Right lobe of liver (tissue), 6 donors: ENCODE measurements around the gene COG7. TPM values are rescaled to one million over a fixed set of nuclear protein-coding genes. Genes with fewer than 3 reads are reported as not detected.
"Not testable (repeated sequence)": the region's sequence is repeated elsewhere in the genome, so short reads cannot be mapped to it uniquely, and the experiment has no call there.

ENCODE experiments used
- ATAC-seq, 4 donors: fragments of 200-7000 bp; cut with Tn5 transposase; one replicate each; pipeline ENCODE4 v1.9.1; 2020; ENCODE audit warnings: mild to moderate bottlenecking in 4 of 4, moderate library complexity in 4 of 4
- DNase-seq, 3 donors: peaks; one replicate each; pipeline ENCODE4 v3.0.0-alpha.2; 2020
- H3K27ac ChIP-seq, 3 donors: fragments of 200-600 bp; one replicate each; pipeline ENCODE4 v1.8.0; 2022
- H3K27me3 ChIP-seq, 2 donors: fragments of 200-600 bp; one replicate each; pipeline ENCODE4 v1.8.0; 2022
- H3K36me3 ChIP-seq, 4 donors: fragments of 200-600 bp; sonication (generic) in 1 of 4; one replicate each; pipeline versions ENCODE4 v1.5.1 to v1.8.0; 2017 to 2022; ENCODE audit warnings: control low read depth in 1 of 4
- H3K4me1 ChIP-seq, 4 donors: fragments of 200-600 bp; sonication (generic) in 1 of 4; one replicate each; pipeline versions ENCODE4 v1.5.1 to v1.8.0; 2017 to 2022; ENCODE audit warnings: control low read depth in 1 of 4
- H3K4me3 ChIP-seq, 3 donors: fragments of 200-600 bp; one replicate each; pipeline ENCODE4 v1.8.0; 2022
- H3K9me3 ChIP-seq, 4 donors: fragments of 200-600 bp; sonication (generic) in 1 of 4; one replicate each; pipeline versions ENCODE4 v1.5.1 to v1.8.0; 2017 to 2022; ENCODE audit warnings: control low read depth in 1 of 4
- CTCF ChIP-seq, 4 donors: fragments of 200-600 bp in 3 of 4; fragments of 450-650 bp in 1 of 4; IDR thresholded peaks; one replicate each; pipeline versions ENCODE4 v1.5.1 to v1.8.0; 2016 to 2022; ENCODE audit warnings: antibody characterized with exemption in 4 of 4, mild to moderate bottlenecking in 2 of 4
- POLR2A ChIP-seq: fragments of 450-650 bp; IDR thresholded peaks from one replicate; pipeline ENCODE4 v1.6.1; 2017; ENCODE audit warnings: antibody characterized with exemption, mild to moderate bottlenecking
- WGBS: methylation state at CpG from one replicate; pipeline ENCODE4 v1.1.6; 2018; ENCODE audit warnings: low coverage, low lambda C conversion rate; ENCODE audit not compliant: insufficient coverage; ENCODE audit errors: missing lambda C conversion rate; 5-methylcytosine and 5-hydroxymethylcytosine counted together
- intact Hi-C, 2 donors: fragments of 100-400 bp; cut with DNase I; formaldehyde crosslinking; loops; one replicate each; pipeline versions ENCODE4 v1.11.2 to v1.14.1; 2022
- total RNA-seq, 6 experiments: library from RNA; depleted of rRNA in 2 of 6; stranded (reverse); fragments of >200 nt in 2 of 6; fragmentation: NEBNext Ultra II Directional in 3 of 6; extraction: Animal tissue kit (Norgen Biotek cat#: 25700) in 3 of 6; gene quantifications; one replicate each; pipeline versions ENCODE4 v1.1.0 to v1.2.4, GENCODE V29; 2016 to 2023
- donor health status: DM: no; HTN: yes; CAD: no.
- donor health status: DM: no; HTN: no; CAD: no.
- donor health status: DM: no; HTN: no; CAD: no.
- donor health status: DM: no; HTN: yes; CAD: no.
- donor health status: DM: no; HTN: yes; CAD: no.

COG7 gene
- total RNA-seq, 6 experiments from 2014 or later = 7.5 to 11.2 (median 8.4) TPM

DNA sequence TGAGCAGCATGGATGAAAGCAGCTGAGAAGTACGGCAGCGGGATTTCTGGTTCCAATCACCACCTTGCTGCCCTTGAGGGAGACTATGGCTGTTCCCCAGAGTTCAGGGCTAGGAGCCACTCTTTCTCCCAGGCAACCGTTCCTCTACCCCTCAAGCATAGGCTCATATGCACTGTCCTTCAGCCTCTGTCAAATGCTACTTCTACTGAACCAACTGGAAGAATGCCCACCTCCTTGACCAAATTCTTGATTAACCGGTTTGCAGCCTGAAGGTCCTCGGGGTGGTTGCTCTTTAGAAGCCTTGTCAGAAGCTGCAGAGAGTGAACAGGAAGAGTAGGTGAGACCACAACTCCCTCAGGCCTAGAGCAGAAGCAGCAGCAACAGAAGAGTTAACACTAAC lies 33.5 kb upstream of the COG7 start:
- intact Hi-C loops = no loop called here
- no peaks in the 10 kb centered on the region for H3K4me1 ChIP-seq
- H3K36me3 ChIP-seq = peaks cover 5 to 85% (median 44%) of the 10 kb centered on the region in 4 donors
- no peak for TF ChIP-seq POLR2A
- no peak for TF ChIP-seq CTCF (IDR thresholded peaks at IDR 0.05)
- no peak for ATAC-seq
- no peak for DNase-seq
- H3K27ac ChIP-seq = no peak overlapping the region
- H3K4me3 ChIP-seq = no peak overlapping the region
- no CpG with 5 or more reads among the region's 5 CpGs for WGBS
- H3K9me3 ChIP-seq = no peaks in the 10 kb centered on the region
- no peaks in the 10 kb centered on the region for H3K27me3 ChIP-seq

- intact Hi-C loops = no loop called here
- H3K9me3 ChIP-seq = no peaks in the 10 kb centered on the region
- DNase-seq (no peak), ATAC-seq (no peak)
- 98% methylated on average over 6 of the region's 8 CpGs for WGBS
- no peak overlapping the region for H3K4me3 ChIP-seq
- H3K27me3 ChIP-seq = no peaks in the 10 kb centered on the region
- TF ChIP-seq POLR2A (no peak), CTCF (IDR thresholded peaks at IDR 0.05) (no peak)
- H3K4me1 ChIP-seq = no peaks in the 10 kb centered on the region
- peaks cover 5 to 84% (median 46%) of the 10 kb centered on the region in 4 donors for H3K36me3 ChIP-seq
- no peak overlapping the region for H3K27ac ChIP-seq
These were observed 32.9 kb upstream of the COG7 start for GRCh38 chr16:23485841-23486240.

DNA sequence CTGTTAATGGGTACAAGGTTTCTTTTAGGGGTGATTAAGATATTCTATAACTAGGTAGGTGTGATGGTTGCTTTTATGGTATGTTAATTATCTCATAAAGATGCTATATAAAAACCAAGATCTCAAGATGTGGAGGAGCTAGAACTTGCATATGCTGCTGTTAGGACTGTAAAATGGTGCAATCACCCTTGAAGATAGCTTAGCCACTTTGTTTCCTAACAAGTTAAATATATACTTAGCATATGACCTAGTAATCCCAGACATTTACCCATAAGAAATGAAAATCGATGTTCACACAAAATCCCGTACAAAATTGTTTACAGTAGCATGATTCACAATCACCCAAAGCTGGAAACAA lies 32.2 kb upstream of the COG7 start:
- intact Hi-C loops = no loop called here
- no peaks in the 10 kb centered on the region for H3K4me1 ChIP-seq
- H3K27ac ChIP-seq = no peak overlapping the region
- H3K9me3 ChIP-seq = no peaks in the 10 kb centered on the region
- ATAC-seq (no peak), DNase-seq (no peak)
- H3K4me3 ChIP-seq = no peak overlapping the region
- no peaks in the 10 kb centered on the region for H3K27me3 ChIP-seq
- peaks cover 5 to 84% (median 47%) of the 10 kb centered on the region in 4 donors for H3K36me3 ChIP-seq
- 96% methylated on average over 2 of the region's 2 CpGs for WGBS
- no peak for TF ChIP-seq POLR2A

DNA sequence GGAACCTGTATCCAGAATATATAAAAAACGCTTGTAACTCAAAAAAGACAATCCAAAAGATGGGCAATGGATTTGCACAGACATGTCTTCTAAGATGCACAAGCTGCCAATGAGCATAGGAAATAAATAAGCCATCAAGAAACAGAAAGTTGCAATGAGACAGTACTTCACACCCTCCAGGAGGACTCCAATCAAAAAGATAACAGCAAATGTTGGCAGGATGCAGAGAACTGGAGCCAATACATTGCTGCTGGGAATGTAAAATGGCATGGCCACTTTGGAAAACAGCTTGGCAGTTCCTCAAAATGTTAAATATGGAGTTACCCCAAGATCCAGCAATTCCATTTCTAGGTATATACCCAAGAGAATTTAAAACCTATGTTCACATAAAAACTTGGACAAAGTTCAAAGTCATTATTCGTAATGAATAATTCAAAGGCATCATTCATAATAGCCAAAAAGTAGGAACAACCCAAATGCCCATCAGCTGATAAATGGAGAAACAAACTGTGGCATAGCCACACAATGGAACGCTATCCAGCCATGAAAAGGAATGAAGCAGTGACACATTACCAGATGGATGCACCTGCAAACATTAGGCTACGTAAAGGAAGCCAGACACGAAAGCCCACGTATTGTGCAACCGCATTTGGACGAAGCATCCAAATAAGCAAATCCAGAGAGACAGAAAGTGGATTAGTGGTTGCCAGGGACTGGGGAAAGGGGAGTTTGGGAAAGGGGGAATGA lies 31.7 kb upstream of the COG7 start:
- DNase-seq (no peak), ATAC-seq (no peak)
- no peak overlapping the region for H3K4me3 ChIP-seq
- intact Hi-C loops = no loop called here
- no peak overlapping the region for H3K27ac ChIP-seq
- no peaks in the 10 kb centered on the region for H3K9me3 ChIP-seq
- H3K27me3 ChIP-seq = no peaks in the 10 kb centered on the region
- no peak for TF ChIP-seq CTCF (IDR thresholded peaks at IDR 0.05)
- TF ChIP-seq POLR2A = no peak
- peaks cover 5 to 85% (median 51%) of the 10 kb centered on the region in 4 donors for H3K36me3 ChIP-seq
- H3K4me1 ChIP-seq = no peaks in the 10 kb centered on the region
- WGBS = 78% methylated on average over 8 of the region's 8 CpGs

DNA sequence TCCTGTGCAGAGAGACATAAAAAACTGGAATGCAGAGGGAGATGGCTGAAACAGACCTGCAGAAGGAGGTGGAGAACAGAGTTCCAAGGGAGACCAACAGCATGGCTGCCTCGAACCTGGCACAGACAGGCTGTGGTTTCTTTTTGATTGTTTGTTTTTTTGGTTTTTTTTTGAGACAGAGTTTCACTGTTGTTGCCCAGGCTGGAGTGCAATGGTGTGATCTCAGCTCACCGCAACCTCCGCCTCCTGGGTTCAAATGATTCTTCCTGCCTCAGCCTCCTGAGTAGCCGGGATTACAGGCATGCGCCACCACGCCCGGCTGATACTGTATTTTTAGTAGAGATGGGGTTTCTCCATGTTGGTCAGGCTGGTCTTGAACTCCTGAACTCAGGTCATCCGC lies 30.5 kb upstream of the COG7 start:
- H3K9me3 ChIP-seq, DNase-seq, H3K27ac ChIP-seq, ATAC-seq, H3K4me1 ChIP-seq, H3K4me3 ChIP-seq, intact Hi-C loops, H3K27me3 ChIP-seq: not testable (repeated sequence)
- WGBS = 98% methylated on average over 8 of the region's 8 CpGs
- H3K36me3 ChIP-seq = peaks cover 5 to 87% (median 52%) of the 10 kb centered on the region in 4 donors
